Activated T-cell treated with anti-CD3 and anti-CD28 coated beads for 24 hours (primary cell): ENCODE measurements around the gene ERBB4.
"Not testable (repeated sequence)": the region's sequence is repeated elsewhere in the genome, so short reads cannot be mapped to it uniquely, and the experiment has no call there.

ENCODE experiments used
- DNase-seq: peaks from one replicate; pipeline ENCODE4 v3.0.0-alpha.2; 2020; ENCODE audit warnings: low read depth

ERBB4 gene

GRCh38 chr2:211568439-211568838, 970.2 kb downstream of the ERBB4 start:
- no peak for DNase-seq

DNA sequence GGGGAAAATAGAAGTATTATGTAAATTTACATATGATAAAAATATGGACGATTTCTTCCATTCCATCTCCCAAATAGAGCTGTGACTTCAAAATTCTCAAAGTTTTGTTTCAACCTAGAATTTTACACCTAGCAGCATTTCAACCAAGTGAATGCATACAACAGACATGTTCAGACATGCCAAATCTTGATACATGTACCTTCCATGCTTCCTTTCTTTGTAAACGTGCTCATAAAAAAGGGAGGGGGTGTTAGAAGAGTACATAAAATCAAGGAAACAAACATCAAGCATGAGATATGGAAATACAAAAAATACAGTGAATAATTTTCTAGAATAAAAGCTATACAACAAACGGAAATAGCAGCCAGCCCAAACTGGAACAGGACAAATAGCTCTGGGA, 974.2 kb downstream of the ERBB4 start:
- DNase-seq, result no peak

- DNase-seq, result no peak
Observed at GRCh38 chr2:211545582-211545981, 993.0 kb downstream of the ERBB4 start.

DNA sequence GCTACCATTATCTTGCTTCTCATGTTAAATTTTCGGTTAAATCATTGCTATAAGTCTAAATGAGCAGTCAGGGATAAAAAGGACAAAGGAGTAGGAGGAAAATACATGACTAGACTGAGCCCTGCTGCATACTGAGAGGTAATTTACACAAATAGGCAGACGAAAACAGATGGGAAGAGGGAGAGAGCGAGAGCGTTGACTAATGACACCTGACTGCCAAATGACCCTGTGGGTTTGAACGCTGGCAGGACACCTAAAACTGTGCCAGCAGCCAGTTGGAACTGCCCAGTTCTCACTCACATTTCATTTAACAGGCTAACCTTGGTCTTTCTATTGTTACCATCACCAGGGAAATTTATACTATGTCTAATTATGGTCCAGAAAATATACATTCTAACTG, 1004.0 kb downstream of the ERBB4 start:
- DNase-seq, result no peak

DNA sequence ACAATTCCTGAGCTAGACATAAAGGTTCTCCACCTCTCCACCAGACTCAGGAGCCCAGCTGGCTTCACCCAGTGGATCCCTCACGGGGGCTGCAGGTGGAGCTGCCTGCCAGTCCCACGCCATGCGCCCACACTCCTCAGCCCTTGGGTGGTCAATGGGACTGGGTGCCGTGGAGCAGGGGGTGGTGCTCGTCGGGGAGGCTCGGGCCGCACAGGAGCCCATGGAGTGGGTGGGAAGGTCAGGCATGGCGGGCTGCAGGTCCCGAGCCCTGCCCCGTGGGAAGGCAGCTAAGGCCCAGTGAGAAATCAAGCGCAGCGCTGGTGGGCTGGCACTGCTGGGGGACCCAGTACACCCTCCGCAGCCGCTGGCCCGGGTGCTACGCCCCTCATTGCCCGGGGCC, 1014.4 kb downstream of the ERBB4 start:
- not testable (repeated sequence) for DNase-seq

DNA sequence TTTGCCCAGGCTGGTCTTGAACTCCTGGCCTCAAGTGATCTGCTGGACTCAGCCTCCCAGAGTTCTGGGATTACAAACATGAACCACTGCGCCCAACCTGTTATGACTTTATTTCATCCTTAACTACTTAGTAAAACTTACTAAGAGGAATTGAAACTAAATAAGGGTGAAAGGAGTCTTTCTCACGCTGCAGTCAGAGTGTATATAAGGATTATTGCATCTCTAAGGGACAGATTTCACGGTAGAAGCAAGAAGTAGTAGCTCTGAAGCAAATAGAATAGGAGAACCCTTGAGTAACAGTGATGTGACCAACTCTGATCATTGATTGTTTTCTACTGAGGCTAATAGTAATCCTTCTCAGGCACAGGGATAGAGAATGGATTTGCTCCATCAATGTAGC, 1022.1 kb downstream of the ERBB4 start:
- no peak for DNase-seq

DNA sequence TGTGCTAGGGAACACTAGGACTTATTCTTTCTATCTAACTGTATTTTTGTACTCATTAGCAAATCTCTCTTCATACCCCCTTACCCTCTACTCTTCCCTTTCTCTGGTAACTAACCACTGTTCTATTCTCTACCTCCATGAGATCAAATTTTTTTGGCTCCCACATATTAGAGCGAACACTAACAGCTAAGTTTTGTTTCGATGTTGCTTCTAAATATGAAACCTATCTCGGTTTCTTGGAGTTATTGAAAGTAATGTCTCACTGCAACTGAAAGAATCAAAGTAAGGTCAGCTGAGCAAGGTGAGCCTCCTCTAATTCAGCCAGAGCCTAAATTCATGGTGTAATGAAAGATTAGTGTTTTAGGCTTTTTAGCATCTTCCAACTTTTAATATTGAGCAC, 1024.6 kb downstream of the ERBB4 start:
- DNase-seq, result no peak

- no peak for DNase-seq
Observed at GRCh38 chr2:211513446-211513845, 1025.2 kb downstream of the ERBB4 start.

- DNase-seq, result no peak
Observed at GRCh38 chr2:211512806-211513205, 1025.8 kb downstream of the ERBB4 start.

- DNase-seq, result no peak
Observed at GRCh38 chr2:211503856-211504255, 1034.7 kb downstream of the ERBB4 start.

DNA sequence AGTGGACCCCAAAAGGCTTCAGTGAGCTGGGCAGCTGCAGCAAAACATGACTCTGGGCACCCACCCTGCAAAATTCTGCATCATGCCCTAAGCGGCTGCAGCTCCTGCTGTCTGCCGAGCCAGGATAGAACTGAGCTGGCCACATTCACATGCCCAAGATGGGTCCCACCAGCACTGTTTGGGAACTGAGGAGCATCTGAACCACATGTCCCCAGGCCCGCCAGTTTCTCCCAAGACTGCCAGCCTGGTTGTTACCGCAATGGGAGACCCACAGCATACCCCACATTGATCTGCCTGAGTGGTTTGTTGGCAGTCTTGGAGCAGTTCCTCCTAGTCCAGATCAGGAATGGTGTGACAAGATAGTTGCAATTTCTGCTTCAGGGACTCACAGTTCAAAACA, 1035.4 kb downstream of the ERBB4 start:
- no peak for DNase-seq

DNA sequence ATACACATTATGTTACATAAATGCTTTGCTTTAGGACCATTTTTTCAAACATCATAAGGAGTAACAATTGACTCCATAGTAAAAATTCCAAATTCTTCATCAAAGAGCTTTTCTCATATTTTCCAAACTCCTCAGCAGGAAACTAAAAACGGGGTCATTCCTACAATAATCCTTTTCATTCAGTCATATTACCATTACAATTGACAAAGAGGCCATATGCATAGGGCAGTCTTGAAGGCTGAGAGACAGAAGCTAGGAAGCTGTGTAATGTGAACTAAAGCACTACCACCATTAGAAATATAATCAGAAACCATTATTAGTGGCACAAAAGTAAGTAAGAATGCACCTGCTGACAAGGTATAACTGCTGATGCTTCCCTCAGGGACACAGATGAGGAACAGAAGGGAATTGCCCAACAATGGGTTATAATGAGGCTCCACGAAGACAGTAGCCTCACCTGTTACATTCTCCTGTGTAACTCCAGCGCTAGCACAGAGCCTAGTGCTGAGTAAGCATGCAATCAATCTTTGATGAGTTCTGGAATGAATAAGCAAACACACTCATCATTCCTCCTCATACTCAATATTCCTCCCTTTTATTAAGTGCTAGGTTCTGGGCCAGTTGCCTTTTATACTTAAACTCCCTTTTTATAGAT, 1039.9 kb downstream of the ERBB4 start:
- no peak for DNase-seq

DNA sequence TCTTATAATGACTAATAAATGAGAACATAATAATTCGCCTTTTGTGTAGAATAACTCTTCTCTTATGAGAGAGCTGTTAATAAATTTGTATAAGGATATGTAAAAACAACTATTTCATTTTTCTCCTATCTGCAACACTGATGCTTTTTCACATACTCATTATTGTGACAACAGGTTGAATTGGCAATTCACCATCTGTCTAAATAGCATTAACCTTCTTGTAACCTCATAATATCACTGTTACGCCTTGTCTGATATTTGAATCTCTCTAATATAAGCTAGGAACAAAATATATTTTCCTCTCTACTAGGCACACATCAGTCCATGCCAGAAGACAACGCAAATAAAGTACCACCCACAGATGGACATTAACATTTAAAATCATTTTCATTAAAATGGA, 1043.3 kb downstream of the ERBB4 start:
- DNase-seq, result no peak

DNA sequence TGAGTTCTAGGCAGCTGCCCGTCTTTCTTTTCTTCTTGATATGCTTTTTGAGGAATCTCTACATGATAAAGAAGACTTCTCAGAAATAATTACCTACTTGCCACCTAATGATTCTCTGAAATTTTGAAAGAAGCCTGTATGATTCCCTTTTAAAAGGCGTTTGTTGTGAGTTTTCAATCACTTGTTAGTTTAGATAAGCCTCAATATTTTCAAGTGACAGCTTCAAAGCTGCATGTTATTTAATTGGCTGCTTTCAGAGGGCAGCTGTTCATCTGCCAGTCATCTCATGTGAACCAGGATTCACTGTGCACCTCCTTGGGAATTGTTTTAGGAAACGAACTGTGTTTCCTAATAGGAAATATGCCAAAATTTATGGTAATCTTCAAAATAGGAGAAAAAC, 1044.1 kb downstream of the ERBB4 start:
- no peak for DNase-seq

DNA sequence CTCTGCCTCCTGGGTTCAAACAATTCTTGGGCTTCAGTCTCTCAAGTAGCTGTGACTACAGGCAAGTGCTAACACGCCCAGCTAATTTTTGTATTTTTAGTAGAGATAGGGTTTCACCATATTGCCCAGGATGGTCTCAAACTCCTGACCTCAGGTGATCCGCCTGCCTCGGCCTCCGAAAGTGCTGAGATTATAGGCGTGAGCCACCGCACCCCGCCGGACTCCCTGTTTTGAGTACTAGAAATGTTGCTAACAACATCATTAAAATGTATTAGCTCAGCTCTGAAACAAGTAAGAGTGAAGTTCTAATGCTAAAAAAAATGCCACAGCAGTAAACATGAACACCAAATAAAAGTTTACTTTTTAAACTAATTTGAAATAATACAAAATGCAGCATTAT, 1044.5 kb downstream of the ERBB4 start:
- DNase-seq, result no peak

- no peak for DNase-seq
Observed at GRCh38 chr2:211487733-211488132, 1050.9 kb downstream of the ERBB4 start.

GRCh38 chr2:211479536-211480150, 1059.0 kb downstream of the ERBB4 start:
- no peak for DNase-seq

- DNase-seq, result no peak
Observed at GRCh38 chr2:211477537-211478275, 1060.9 kb downstream of the ERBB4 start.

GRCh38 chr2:211473116-211473515, 1065.5 kb downstream of the ERBB4 start:
- DNase-seq, result no peak

DNA sequence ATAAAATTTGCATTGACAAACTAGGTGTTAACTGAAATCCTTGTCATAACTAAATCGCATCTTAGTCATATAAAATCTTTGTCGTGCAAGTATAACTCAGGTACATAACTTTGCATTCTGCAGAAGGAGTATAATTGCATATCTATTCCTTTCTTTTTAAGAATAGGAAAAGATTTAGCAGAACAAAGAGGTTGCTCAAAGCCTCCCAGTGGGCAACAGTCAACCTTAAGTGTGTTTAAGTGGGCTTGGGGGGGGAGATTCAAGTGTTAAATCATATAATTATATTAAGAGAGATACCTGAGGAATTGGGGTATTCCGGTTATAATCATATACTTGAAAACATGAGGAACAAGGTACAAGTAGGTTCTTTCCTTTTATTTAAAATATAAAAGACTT, 1068.9 kb downstream of the ERBB4 start:
- DNase-seq, result no peak

- no peak for DNase-seq
Observed at GRCh38 chr2:211468877-211469663, 1069.5 kb downstream of the ERBB4 start.

DNA sequence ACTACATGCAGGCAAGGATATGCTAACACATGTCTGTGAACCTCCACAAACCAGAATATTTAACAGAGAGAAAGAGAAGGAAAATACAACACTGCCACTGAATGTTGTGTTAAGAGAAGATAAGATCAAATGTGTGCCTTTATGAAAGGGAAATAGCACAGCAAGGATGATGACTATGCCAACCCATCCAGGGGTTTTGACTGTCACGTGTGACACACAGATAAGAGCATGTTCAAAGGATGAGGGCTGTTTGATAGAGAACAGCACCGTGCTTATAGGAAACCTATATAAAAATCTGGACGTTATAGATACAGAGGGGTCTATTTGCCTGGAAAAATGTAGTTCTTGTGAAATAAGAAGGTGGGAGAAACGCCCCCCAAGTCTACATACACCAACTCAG, 1070.4 kb downstream of the ERBB4 start:
- no peak for DNase-seq

DNA sequence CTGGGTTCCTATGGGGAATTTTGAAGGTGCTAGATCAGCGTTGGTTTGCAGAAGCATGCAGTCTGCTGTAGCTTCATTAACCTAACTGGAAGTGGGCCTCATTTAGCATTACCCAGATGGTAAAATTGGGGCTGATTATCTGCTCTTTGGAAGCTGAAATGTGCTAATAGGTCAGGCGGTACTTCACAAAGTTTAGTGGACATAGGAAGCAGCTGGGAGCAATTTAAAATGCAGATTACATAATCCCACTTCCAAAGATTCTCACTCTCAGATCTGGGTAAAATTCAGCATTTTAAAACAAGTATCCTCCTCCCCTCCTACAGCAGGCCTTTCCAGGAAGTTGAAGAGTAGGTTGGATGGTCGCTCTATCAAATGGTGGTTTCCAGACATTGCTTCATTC, 1075.2 kb downstream of the ERBB4 start:
- DNase-seq, result no peak
